Mesothelial cell of epicardium (in vitro differentiated cells): ENCODE results near the gene PRSS33. TPM values are rescaled to one million over a fixed set of nuclear protein-coding genes. Genes with fewer than 3 reads are reported as not detected.

Experiments used
- DNase-seq, 2 experiments: peaks; one replicate each; pipeline ENCODE4 v3.0.0; 2021; ENCODE audit warnings: low spot score in 2 of 2; ENCODE audit not compliant: unreplicated experiment in 2 of 2
- H3K27ac Mint-ChIP-seq: 2 replicates; pipeline ENCODE4 v1.8.0; 2021; ENCODE audit warnings: mixed read lengths
- H3K27me3 Mint-ChIP-seq: 2 replicates; pipeline ENCODE4 v1.8.0; 2021; ENCODE audit warnings: low read depth, mixed read lengths
- H3K36me3 Mint-ChIP-seq: 2 replicates; pipeline ENCODE4 v1.8.0; 2021; ENCODE audit warnings: mixed read lengths
- H3K4me1 Mint-ChIP-seq: 2 replicates; pipeline ENCODE4 v1.8.0; 2021; ENCODE audit warnings: mixed read lengths
- H3K4me3 Mint-ChIP-seq: 2 replicates; pipeline ENCODE4 v1.8.0; 2021; ENCODE audit warnings: mild to moderate bottlenecking, moderate library complexity, mixed read lengths
- H3K9me3 Mint-ChIP-seq: 2 replicates; pipeline ENCODE4 v1.8.0; 2021; ENCODE audit warnings: mixed read lengths
- total RNA-seq: library from RNA; stranded (reverse); gene quantifications from 3 replicates; pipeline ENCODE4 v1.2.1, GENCODE V29; 2021
- TF ChIP-seq, protein P1 (sequence below): fragments of 200-600 bp; sonication (generic); IDR thresholded peaks from one replicate; pipeline ENCODE4 v1.5.0; 2021; ENCODE audit warnings: antibody characterized with exemption; ENCODE audit not compliant: unreplicated experiment

PRSS33 gene
- total RNA-seq, 1 donor from 2014 or later = not detected

DNA sequence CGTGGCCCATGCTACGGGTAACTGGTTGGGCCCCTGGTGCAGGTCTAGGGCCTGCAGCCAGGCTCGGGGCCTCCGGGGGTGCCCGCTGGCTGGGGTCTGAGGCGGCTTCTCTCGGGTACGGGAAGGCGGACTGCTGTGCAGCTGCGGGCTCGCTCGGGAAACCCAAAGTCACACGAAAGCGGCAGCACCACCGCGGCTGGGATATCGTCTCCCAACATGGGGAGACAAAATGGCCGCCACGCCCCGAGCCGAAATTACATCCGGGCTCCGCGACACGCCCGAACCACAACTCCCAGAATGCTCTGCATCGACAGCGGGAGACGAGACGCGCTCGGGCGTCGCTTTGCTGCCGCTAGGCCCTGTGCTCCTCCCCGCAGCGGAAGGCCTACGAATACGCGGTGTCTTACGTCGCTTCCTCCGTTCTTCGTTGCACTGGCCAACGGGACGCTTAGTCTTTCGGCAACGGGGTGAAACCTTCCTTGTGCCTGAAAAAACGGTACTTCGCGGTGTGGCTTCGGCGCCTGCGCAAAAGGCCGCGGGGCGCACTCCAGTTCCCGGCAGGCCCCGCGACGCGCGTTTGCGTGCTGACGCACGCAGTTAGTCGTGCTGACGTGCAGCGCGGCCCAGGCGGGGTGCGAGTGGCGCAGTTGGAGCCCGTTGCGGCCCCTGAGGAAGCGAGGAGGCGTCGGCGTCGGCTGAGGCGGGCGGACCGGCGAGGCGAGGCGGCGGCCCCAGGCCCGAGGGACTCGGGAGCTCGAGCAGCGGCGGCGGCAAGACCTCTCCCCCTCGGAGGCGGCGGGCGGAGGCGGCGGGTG is 35.1 kb downstream of the PRSS33 start, which contains the start of gene SRRM2:
Gene SRRM2 (plus strand): TSS at position 604 of the 815 bp plus-strand sequence. CDS start 3,727 bp downstream, outside the sequence.
- peak within 1 kb of the TSS; percentile 80 for H3K4me3 Mint-ChIP-seq
- H3K27ac Mint-ChIP-seq = peak within 1 kb of the TSS; percentile 100
- TF ChIP-seq, protein P1, sequence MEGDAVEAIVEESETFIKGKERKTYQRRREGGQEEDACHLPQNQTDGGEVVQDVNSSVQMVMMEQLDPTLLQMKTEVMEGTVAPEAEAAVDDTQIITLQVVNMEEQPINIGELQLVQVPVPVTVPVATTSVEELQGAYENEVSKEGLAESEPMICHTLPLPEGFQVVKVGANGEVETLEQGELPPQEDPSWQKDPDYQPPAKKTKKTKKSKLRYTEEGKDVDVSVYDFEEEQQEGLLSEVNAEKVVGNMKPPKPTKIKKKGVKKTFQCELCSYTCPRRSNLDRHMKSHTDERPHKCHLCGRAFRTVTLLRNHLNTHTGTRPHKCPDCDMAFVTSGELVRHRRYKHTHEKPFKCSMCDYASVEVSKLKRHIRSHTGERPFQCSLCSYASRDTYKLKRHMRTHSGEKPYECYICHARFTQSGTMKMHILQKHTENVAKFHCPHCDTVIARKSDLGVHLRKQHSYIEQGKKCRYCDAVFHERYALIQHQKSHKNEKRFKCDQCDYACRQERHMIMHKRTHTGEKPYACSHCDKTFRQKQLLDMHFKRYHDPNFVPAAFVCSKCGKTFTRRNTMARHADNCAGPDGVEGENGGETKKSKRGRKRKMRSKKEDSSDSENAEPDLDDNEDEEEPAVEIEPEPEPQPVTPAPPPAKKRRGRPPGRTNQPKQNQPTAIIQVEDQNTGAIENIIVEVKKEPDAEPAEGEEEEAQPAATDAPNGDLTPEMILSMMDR = no peak
- no peaks in the 10 kb centered on the region for H3K9me3 Mint-ChIP-seq
- no peaks in the 10 kb centered on the region for H3K27me3 Mint-ChIP-seq
- peaks cover 7% of the 10 kb centered on the region for H3K36me3 Mint-ChIP-seq
- peaks cover 47% of the 10 kb centered on the region for H3K4me1 Mint-ChIP-seq
- peak; percentile 88 to 95 for DNase-seq

DNA sequence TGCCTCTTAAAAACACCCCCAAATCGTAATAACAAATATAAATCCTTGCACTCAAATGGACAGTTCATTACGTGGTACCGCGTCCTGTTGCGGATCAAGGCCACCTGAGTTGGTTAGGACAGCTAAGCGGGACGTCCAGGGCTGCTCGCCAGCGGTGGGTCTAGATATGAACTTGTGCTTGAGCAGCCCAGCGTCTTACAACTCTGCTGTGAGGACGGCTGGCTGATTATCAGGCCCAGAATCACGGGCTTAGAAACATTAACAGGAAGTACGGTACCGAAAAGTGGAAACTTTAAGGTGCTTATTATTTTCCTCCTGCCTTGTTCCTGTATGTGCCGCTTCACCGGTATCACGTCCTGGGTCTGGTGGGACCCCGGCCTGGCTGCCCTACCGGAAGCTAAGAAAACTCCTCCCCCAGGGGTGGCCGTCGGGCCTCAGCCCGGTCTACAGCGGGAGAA is 35.8 kb downstream of the PRSS33 start:
- DNase-seq = peak in 1 of 2 experiments; percentile 42
- Mint-ChIP-seq H3K27me3 (no peaks in the 10 kb centered on the region), H3K4me1 (peaks cover 42% of the 10 kb centered on the region), H3K36me3 (peaks cover 3% of the 10 kb centered on the region), H3K4me3 (peak overlapping the region; percentile 80), H3K27ac (peak overlapping the region; percentile 100), H3K9me3 (no peaks in the 10 kb centered on the region)
- TF ChIP-seq, protein P1 = no peak

DNA sequence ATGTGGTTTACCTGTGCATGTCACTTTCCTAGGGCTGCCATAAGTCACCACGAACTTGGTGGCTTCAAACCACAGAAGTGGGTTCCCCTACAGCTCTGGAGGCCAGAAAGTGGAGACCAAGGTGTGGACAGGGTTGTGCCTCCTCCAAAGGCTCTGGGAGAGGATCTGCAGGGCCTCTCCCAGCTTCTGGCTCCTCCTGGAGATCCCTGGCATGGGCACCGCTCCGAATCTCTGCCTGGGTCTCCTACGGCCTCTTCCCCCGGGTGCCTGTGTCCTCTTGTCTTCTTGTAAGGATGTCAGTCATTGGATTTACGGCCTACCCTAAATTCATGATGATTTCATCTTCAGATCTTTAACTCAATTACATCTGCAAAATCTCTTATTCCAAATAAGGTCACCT is 37.4 kb downstream of the PRSS33 start:
- Mint-ChIP-seq H3K36me3 (no peaks in the 10 kb centered on the region), H3K4me3 (peak overlapping the region; percentile 80), H3K27ac (peak overlapping the region; percentile 100)

DNA sequence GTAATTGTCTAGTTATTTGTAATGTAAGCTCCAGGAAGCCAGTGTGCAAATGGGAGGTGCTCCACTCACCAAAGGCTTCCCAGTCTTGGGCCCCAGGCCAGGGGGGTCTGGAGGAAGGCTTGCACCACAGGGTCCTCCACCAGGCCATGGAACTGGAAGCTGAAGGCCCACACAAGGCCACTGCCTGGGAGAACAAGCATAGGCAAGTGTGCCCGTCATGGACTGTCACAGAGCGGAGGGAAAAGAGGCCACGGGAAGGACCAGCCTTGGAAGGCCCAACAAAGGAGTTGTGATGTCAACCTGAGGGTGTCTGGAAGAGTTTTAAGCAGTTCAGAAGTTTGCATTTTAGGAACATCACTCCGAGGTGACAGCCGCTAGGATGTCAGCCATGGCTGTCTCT is 37.9 kb downstream of the PRSS33 start:
- TF ChIP-seq, protein P1 = no peak
- H3K4me1 Mint-ChIP-seq = peaks cover 23% of the 10 kb centered on the region
- no peaks in the 10 kb centered on the region for H3K36me3 Mint-ChIP-seq
- H3K4me3 Mint-ChIP-seq = no peak overlapping the region
- no peak overlapping the region for H3K27ac Mint-ChIP-seq
- H3K27me3 Mint-ChIP-seq = no peaks in the 10 kb centered on the region
- no peaks in the 10 kb centered on the region for H3K9me3 Mint-ChIP-seq
- DNase-seq = no peak

More for the DNA sequence above, 37.4 kb downstream of the PRSS33 start:
- Mint-ChIP-seq H3K9me3 (no peaks in the 10 kb centered on the region), H3K27me3 (no peaks in the 10 kb centered on the region), H3K4me1 (peaks cover 28% of the 10 kb centered on the region)
- DNase-seq = no peak
- TF ChIP-seq, protein P1 = no peak

DNA sequence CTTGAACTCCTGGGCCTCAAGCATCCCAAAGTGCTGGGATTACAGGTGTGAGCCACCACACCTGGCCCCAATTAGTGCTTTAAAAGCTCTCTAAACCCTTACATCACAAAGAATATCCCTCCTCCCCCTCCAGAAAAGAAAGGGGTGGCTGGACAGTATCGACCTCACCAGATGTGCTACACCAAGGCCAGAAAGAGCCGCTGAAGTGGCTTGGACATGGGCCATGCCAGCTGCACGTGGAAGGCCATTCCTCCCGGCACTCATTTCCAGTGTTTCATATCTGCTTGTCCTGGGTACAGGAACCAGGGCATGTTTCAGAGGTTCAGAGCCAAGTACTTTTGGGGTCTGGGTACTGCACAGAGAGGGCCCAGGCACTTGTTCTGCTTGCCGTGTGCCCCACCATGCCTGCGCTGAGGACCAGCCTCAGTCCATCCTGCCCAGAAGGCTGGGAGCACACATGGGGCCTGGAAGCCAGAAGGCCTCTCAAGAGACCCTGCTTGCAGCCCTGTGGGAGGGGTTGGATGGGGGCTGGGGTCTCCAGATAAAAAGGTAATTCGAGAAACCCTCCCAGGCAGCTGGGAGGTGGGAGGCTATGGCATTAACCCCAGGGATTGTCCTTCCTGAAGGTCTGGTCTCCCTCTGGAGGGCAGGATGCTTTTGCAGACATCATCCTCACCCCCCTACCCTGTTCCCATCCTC is 38.5 kb downstream of the PRSS33 start:
- no peaks in the 10 kb centered on the region for H3K27me3 Mint-ChIP-seq
- no peaks in the 10 kb centered on the region for H3K9me3 Mint-ChIP-seq
- no peak overlapping the region for H3K4me3 Mint-ChIP-seq
- TF ChIP-seq, protein P1 = no peak
- H3K4me1 Mint-ChIP-seq = peaks cover 18% of the 10 kb centered on the region
- no peak for DNase-seq
- no peaks in the 10 kb centered on the region for H3K36me3 Mint-ChIP-seq
- no peak overlapping the region for H3K27ac Mint-ChIP-seq
